HG03342 (cell line): ENCODE measurements around the gene NSFL1C.

Source experiments
- ATAC-seq: cut with Tn5 transposase; IDR thresholded peaks from one replicate; pipeline ENCODE4 v1.9.1; 2021; ENCODE audit warnings: mild to moderate bottlenecking, moderate library complexity; ENCODE audit not compliant: unreplicated experiment

NSFL1C gene

GRCh38 chr20:1462834-1463233 is 3.8 kb downstream of the NSFL1C start:
- ATAC-seq: no peak

GRCh38 chr20:1462001-1462400 is 4.6 kb downstream of the NSFL1C start:
- no peak for ATAC-seq

GRCh38 chr20:1460275-1460674 is 6.4 kb downstream of the NSFL1C start:
- no peak for ATAC-seq

GRCh38 chr20:1457992-1458391 is 8.7 kb downstream of the NSFL1C start:
- ATAC-seq: no peak

- no peak for ATAC-seq
Measured at GRCh38 chr20:1456300-1456699, 10.3 kb downstream of the NSFL1C start.

- no peak for ATAC-seq
Measured at GRCh38 chr20:1450926-1451491, 15.6 kb downstream of the NSFL1C start.

GRCh38 chr20:1449370-1449769 is 17.3 kb downstream of the NSFL1C start:
- no peak for ATAC-seq

- ATAC-seq: no peak
Measured at GRCh38 chr20:1448081-1448620, 18.5 kb downstream of the NSFL1C start.

GRCh38 chr20:1446536-1446935 is 20.1 kb downstream of the NSFL1C start:
- no peak for ATAC-seq

- ATAC-seq: no peak
Measured at GRCh38 chr20:1443085-1443484, 23.6 kb downstream of the NSFL1C start.

GRCh38 chr20:1442304-1442703 is 24.3 kb downstream of the NSFL1C start:
- ATAC-seq: no peak

- no peak for ATAC-seq
Measured at GRCh38 chr20:1441133-1441532, 25.5 kb downstream of the NSFL1C start.

- no peak for ATAC-seq
Measured at GRCh38 chr20:1440024-1440423, 26.6 kb downstream of the NSFL1C start.

- ATAC-seq: no peak
Measured at GRCh38 chr20:1438361-1438760, 28.3 kb downstream of the NSFL1C start.

- peak; percentile 44 for ATAC-seq
Measured at GRCh38 chr20:1437235-1437904, 29.3 kb downstream of the NSFL1C start.

- no peak for ATAC-seq
Measured at GRCh38 chr20:1436263-1436662, 30.4 kb downstream of the NSFL1C start.

GRCh38 chr20:1435337-1435699 is 31.3 kb downstream of the NSFL1C start:
- ATAC-seq: no peak

GRCh38 chr20:1434571-1435336 is 31.9 kb downstream of the NSFL1C start:
- peak; percentile 91 for ATAC-seq

- no peak for ATAC-seq
Measured at GRCh38 chr20:1431158-1431557, 35.5 kb downstream of the NSFL1C start.

GRCh38 chr20:1430004-1430451 is 36.6 kb downstream of the NSFL1C start:
- ATAC-seq: no peak

GRCh38 chr20:1429143-1429728 is 37.4 kb downstream of the NSFL1C start:
- ATAC-seq: no peak
